NB4 (cell line): ENCODE measurements around the gene WARS2.

ENCODE experiments used
- CTCF ChIP-seq: IDR thresholded peaks from one replicate; pipeline ENCODE4 v1.5.1; 2012; ENCODE audit warnings: low read depth, low read length
- MAX ChIP-seq: IDR thresholded peaks from 2 replicates; pipeline ENCODE4 v1.6.1; 2011; ENCODE audit warnings: low read depth, low read length

GRCh38 chr1:119071321-119071720 is 69.1 kb downstream of the WARS2 start:
- TF ChIP-seq CTCF (no peak), MAX (no peak)
